ENCODE data around the gene KCNK3.
A peak's percentile ranks its signal among the peaks of the same experiment; 100 is the strongest.
"Not testable (repeated sequence)": the region's sequence is repeated elsewhere in the genome, so short reads cannot be mapped to it uniquely, and the experiment has no call there.

KCNK3 gene

GRCh38 chr2:26651799-26652198 is 40.7 kb upstream of the KCNK3 start:
- Histone ChIP-seq H3K4me1 (ENCODE audit: control insufficient read depth, insufficient read depth, low read length) (peaks cover 28% of the 10 kb centered on the region), H3K36me3 (ENCODE audit: control insufficient read depth, insufficient read depth, low read length) (no peaks in the 10 kb centered on the region), H3K27me3 (ENCODE audit: control insufficient read depth, insufficient read depth, low read length) (no peaks in the 10 kb centered on the region), H3K9me3 (ENCODE audit: control insufficient read depth, insufficient read depth, low read depth, low read length) (no peaks in the 10 kb centered on the region), H3K9ac (ENCODE audit: low read length) (no peak overlapping the region), H3K27ac (ENCODE audit: low read depth, low read length) (no peak overlapping the region), H3K4me3 (ENCODE audit: low read depth, low read length) (no peak overlapping the region)

- Histone ChIP-seq H3K4me1 (ENCODE audit: control insufficient read depth, insufficient read depth, low read length) (peaks cover 23% of the 10 kb centered on the region), H3K9ac (ENCODE audit: low read length) (no peak overlapping the region), H3K36me3 (ENCODE audit: control insufficient read depth, insufficient read depth, low read length) (no peaks in the 10 kb centered on the region), H3K27me3 (ENCODE audit: control insufficient read depth, insufficient read depth, low read length) (no peaks in the 10 kb centered on the region), H3K27ac (ENCODE audit: low read depth, low read length) (no peak overlapping the region), H3K9me3 (ENCODE audit: control insufficient read depth, insufficient read depth, low read depth, low read length) (no peaks in the 10 kb centered on the region), H3K4me3 (ENCODE audit: low read depth, low read length) (no peak overlapping the region)
Observed at GRCh38 chr2:26652361-26653041, 40.0 kb upstream of the KCNK3 start.

GRCh38 chr2:26653207-26654060 is 39.1 kb upstream of the KCNK3 start:
- Histone ChIP-seq H3K27ac (ENCODE audit: low read depth, low read length) (no peak overlapping the region), H3K4me3 (ENCODE audit: low read depth, low read length) (no peak overlapping the region), H3K36me3 (ENCODE audit: control insufficient read depth, insufficient read depth, low read length) (no peaks in the 10 kb centered on the region), H3K27me3 (ENCODE audit: control insufficient read depth, insufficient read depth, low read length) (no peaks in the 10 kb centered on the region), H3K4me1 (ENCODE audit: control insufficient read depth, insufficient read depth, low read length) (peaks cover 23% of the 10 kb centered on the region), H3K9ac (ENCODE audit: low read length) (no peak overlapping the region), H3K9me3 (ENCODE audit: control insufficient read depth, insufficient read depth, low read depth, low read length) (no peaks in the 10 kb centered on the region)

GRCh38 chr2:26654061-26654340 is 38.5 kb upstream of the KCNK3 start:
- Histone ChIP-seq H3K27me3 (ENCODE audit: control insufficient read depth, insufficient read depth, low read length) (no peaks in the 10 kb centered on the region), H3K27ac (ENCODE audit: low read depth, low read length) (no peak overlapping the region), H3K36me3 (ENCODE audit: control insufficient read depth, insufficient read depth, low read length) (no peaks in the 10 kb centered on the region), H3K4me1 (ENCODE audit: control insufficient read depth, insufficient read depth, low read length) (peaks cover 23% of the 10 kb centered on the region), H3K9ac (ENCODE audit: low read length) (no peak overlapping the region), H3K4me3 (ENCODE audit: low read depth, low read length) (no peak overlapping the region), H3K9me3 (ENCODE audit: control insufficient read depth, insufficient read depth, low read depth, low read length) (peaks cover 3% of the 10 kb centered on the region)

- Histone ChIP-seq H3K27ac (ENCODE audit: low read depth, low read length) (peak overlapping the region; percentile 39; the same call in 1 of the 2 replicates), H3K4me1 (ENCODE audit: control insufficient read depth, insufficient read depth, low read length) (peaks cover 23% of the 10 kb centered on the region), H3K9ac (ENCODE audit: low read length) (peak overlapping the region; percentile 26), H3K9me3 (ENCODE audit: control insufficient read depth, insufficient read depth, low read depth, low read length) (peaks cover 10% of the 10 kb centered on the region)
- H3K4me3 ChIP-seq (ENCODE audit: low read depth, low read length); H3K27me3 ChIP-seq (ENCODE audit: control insufficient read depth, insufficient read depth, low read length); H3K36me3 ChIP-seq (ENCODE audit: control insufficient read depth, insufficient read depth, low read length): not testable (repeated sequence)
Observed at GRCh38 chr2:26655120-26655519, 37.4 kb upstream of the KCNK3 start.

GRCh38 chr2:26655611-26656195 is 36.8 kb upstream of the KCNK3 start:
- peaks cover 23% of the 10 kb centered on the region for H3K4me1 ChIP-seq (ENCODE audit: control insufficient read depth, insufficient read depth, low read length)
- H3K9ac ChIP-seq (ENCODE audit: low read length) = peak overlapping the region; percentile 26
- no peak overlapping the region for H3K4me3 ChIP-seq (ENCODE audit: low read depth, low read length)
- H3K36me3 ChIP-seq (ENCODE audit: control insufficient read depth, insufficient read depth, low read length) = no peaks in the 10 kb centered on the region
- H3K27me3 ChIP-seq (ENCODE audit: control insufficient read depth, insufficient read depth, low read length) = no peaks in the 10 kb centered on the region
- peak overlapping the region; percentile 39; the same call in 1 of the 2 replicates for H3K27ac ChIP-seq (ENCODE audit: low read depth, low read length)
- peaks cover 16% of the 10 kb centered on the region for H3K9me3 ChIP-seq (ENCODE audit: control insufficient read depth, insufficient read depth, low read depth, low read length)

- Histone ChIP-seq H3K9ac (ENCODE audit: low read length) (no peak overlapping the region), H3K27me3 (ENCODE audit: control insufficient read depth, insufficient read depth, low read length) (no peaks in the 10 kb centered on the region), H3K36me3 (ENCODE audit: control insufficient read depth, insufficient read depth, low read length) (no peaks in the 10 kb centered on the region), H3K4me3 (ENCODE audit: low read depth, low read length) (no peak overlapping the region), H3K4me1 (ENCODE audit: control insufficient read depth, insufficient read depth, low read length) (peaks cover 23% of the 10 kb centered on the region), H3K9me3 (ENCODE audit: control insufficient read depth, insufficient read depth, low read depth, low read length) (peaks cover 21% of the 10 kb centered on the region), H3K27ac (ENCODE audit: low read depth, low read length) (no peak overlapping the region)
Observed at GRCh38 chr2:26657265-26657664, 35.3 kb upstream of the KCNK3 start.

GRCh38 chr2:26658691-26659346 is 33.7 kb upstream of the KCNK3 start:
- Histone ChIP-seq H3K36me3 (ENCODE audit: control insufficient read depth, insufficient read depth, low read length) (no peaks in the 10 kb centered on the region), H3K27ac (ENCODE audit: low read depth, low read length) (no peak overlapping the region), H3K4me3 (ENCODE audit: low read depth, low read length) (no peak overlapping the region), H3K9me3 (ENCODE audit: control insufficient read depth, insufficient read depth, low read depth, low read length) (peaks cover 21% of the 10 kb centered on the region), H3K27me3 (ENCODE audit: control insufficient read depth, insufficient read depth, low read length) (no peaks in the 10 kb centered on the region), H3K4me1 (ENCODE audit: control insufficient read depth, insufficient read depth, low read length) (peaks cover 15% of the 10 kb centered on the region), H3K9ac (ENCODE audit: low read length) (no peak overlapping the region)

- no peak overlapping the region for H3K27ac ChIP-seq (ENCODE audit: low read depth, low read length)
- no peaks in the 10 kb centered on the region for H3K27me3 ChIP-seq (ENCODE audit: control insufficient read depth, insufficient read depth, low read length)
- H3K9ac ChIP-seq (ENCODE audit: low read length) = no peak overlapping the region
- peaks cover 22% of the 10 kb centered on the region for H3K9me3 ChIP-seq (ENCODE audit: control insufficient read depth, insufficient read depth, low read depth, low read length)
- no peak overlapping the region for H3K4me3 ChIP-seq (ENCODE audit: low read depth, low read length)
- H3K36me3 ChIP-seq (ENCODE audit: control insufficient read depth, insufficient read depth, low read length) = no peaks in the 10 kb centered on the region
- H3K4me1 ChIP-seq (ENCODE audit: control insufficient read depth, insufficient read depth, low read length) = peaks cover under 1% of the 10 kb centered on the region; the same call in 1 of the 2 replicates
Observed at GRCh38 chr2:26660363-26660962, 32.1 kb upstream of the KCNK3 start.

GRCh38 chr2:26665296-26665695 is 27.2 kb upstream of the KCNK3 start:
- not testable (repeated sequence) for H3K36me3 ChIP-seq (ENCODE audit: control insufficient read depth, insufficient read depth, low read length); H3K4me1 ChIP-seq (ENCODE audit: control insufficient read depth, insufficient read depth, low read length); H3K4me3 ChIP-seq (ENCODE audit: low read depth, low read length); H3K27ac ChIP-seq (ENCODE audit: low read depth, low read length); H3K27me3 ChIP-seq (ENCODE audit: control insufficient read depth, insufficient read depth, low read length); H3K9ac ChIP-seq (ENCODE audit: low read length)
- H3K9me3 ChIP-seq (ENCODE audit: control insufficient read depth, insufficient read depth, low read depth, low read length) = peaks cover 15% of the 10 kb centered on the region

All from HUES6 (cell line).